ENCODE data around the gene PNMA1.

PNMA1 gene, protein sequence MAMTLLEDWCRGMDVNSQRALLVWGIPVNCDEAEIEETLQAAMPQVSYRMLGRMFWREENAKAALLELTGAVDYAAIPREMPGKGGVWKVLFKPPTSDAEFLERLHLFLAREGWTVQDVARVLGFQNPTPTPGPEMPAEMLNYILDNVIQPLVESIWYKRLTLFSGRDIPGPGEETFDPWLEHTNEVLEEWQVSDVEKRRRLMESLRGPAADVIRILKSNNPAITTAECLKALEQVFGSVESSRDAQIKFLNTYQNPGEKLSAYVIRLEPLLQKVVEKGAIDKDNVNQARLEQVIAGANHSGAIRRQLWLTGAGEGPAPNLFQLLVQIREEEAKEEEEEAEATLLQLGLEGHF

DNA sequence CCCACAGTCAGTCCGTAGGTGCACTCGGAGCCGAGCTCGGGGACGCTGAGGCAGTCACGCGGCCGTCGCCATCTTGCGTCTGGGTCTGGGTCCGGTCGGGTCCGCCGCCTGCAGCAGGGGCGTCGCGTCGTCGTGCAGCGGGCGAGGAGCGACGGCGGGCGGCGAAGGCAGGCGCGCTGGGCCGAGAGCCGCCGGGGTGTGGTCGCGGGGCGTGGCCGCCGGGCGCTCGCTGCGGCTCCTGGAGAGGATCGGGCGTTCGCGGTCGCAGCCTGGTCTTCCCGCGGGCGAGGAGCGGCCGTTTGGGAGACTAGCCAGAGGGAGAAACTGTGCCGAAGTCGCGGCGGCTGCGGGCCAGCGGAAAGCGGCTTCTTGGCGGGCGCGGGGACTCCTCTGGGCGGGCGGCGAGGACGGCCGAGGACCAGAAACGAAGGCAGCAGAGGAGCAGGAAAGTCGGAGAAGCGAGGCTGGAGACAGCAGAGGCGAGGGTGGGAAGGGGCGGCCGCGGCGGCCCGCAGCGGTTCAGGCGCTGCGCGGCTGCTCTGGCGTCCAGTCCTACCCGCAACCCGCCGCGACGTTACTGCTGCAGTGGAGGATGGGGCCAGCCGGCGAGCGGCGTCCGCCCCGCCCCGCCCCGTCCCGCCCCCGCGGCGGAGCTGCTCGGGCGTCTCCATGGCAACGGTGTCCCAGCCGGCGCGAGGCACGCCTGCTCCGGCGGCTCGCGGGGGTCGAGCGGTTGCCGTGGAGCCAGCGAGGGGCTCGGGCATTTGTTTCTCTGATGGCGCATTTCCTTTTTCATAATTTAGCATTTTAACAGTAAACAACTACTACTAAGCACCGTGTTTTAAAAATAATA, at the start of gene PNMA1:
PNMA1 (minus strand) TSS at position 582 of the 853 bp plus-strand sequence. CDS start 745 bp downstream, outside the sequence.
- DNase-seq (ENCODE audit: low spot score) = peak; percentile 89
- Histone ChIP-seq H3K27ac (peak within 1 kb of the TSS; percentile 92 to 94), H3K4me3 (peak within 1 kb of the TSS; percentile 78)
- no peak for TF ChIP-seq CTCF (IDR thresholded peaks at IDR 0.05)

DNA sequence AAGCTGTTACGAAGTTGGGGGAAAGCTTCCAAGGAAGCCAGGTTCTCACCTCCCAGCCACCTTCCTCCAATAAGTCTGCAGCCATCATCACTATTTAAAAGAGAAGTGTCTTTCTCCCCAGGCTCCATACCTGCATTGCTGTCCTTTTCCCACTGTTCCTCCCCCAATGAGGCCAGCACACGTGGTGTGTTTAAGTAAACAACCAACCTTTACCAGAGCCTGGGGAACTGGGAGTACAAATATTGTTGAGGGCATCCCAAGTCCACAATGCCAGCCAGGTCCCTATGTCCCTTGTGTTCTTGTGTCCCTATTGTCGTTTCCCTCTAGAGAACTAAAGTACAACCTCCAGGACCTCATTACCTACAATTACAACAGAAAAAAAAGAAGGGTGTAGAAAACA, 49.2 kb upstream of the PNMA1 start:
- no peak for DNase-seq (ENCODE audit: low spot score)
- TF ChIP-seq CTCF (IDR thresholded peaks at IDR 0.05) = no peak
- Histone ChIP-seq H3K27ac (peak overlapping the region in 1 of 2 donors; percentile 4), H3K4me3 (no peak overlapping the region)

GRCh38 chr14:73762375-73762822, 48.2 kb upstream of the PNMA1 start:
- Histone ChIP-seq H3K27ac (peak overlapping the region in 1 of 2 donors; percentile 96), H3K4me3 (no peak overlapping the region)
- no peak for DNase-seq (ENCODE audit: low spot score)
- TF ChIP-seq CTCF (IDR thresholded peaks at IDR 0.05) = no peak

DNA sequence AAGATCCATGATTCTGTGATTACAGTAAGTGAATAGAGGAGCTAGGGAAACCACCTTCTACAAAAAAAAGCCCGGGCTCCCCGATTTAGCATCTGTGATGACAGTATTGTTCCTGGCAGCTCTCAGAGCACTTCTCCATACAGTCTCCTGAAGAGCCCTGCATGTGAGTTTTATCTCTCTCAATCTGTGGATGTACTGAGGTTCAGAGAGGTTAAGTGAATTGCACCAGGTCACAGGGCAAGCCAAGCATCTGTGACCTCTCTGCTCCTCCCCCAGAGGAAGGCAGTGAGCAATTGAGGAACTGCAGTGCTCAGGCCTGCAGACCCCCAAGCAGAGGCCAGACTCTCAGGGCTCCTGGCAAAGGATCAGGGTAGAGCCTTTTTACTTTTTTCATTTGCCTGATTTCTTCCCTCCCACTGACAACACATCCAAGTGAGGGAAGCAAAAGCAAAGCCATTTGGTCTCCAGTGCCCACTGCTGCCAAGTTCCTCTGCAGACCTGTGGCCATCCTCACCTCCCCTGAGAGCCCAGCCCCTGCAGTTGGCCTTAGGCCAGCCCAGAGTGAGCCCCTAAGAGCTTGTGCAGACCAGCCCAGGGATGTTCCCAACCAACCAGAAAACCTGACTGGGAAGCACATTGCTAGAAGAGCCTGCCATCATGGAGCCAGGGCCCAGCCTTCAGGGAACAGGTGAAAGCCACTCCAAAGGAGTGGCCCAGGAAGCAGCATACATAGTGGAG, 47.6 kb upstream of the PNMA1 start:
- H3K27ac ChIP-seq = peak overlapping the region; percentile 96 to 99
- H3K4me3 ChIP-seq = no peak overlapping the region
- no peak for DNase-seq (ENCODE audit: low spot score)
- no peak for TF ChIP-seq CTCF (IDR thresholded peaks at IDR 0.05)

- no peak for DNase-seq (ENCODE audit: low spot score)
- Histone ChIP-seq H3K4me3 (peak overlapping the region; percentile 86), H3K27ac (peak overlapping the region; percentile 96 to 99)
- no peak for TF ChIP-seq CTCF (IDR thresholded peaks at IDR 0.05)
These were observed 46.7 kb upstream of the PNMA1 start for GRCh38 chr14:73760598-73761586.

Measured in coronary artery (tissue), 2 donors.